HEK293T (cell line): ENCODE measurements around the gene SCMH1.

Source experiments
- ARNT ChIP-seq: fragments of 450-650 bp; IDR thresholded peaks from 2 replicates; pipeline ENCODE4 v1.6.1; 2017; ENCODE audit warnings: mild to moderate bottlenecking
- ELF4 ChIP-seq: fragments of 450-650 bp; IDR thresholded peaks from 2 replicates; pipeline ENCODE4 v1.6.1; 2017; ENCODE audit warnings: antibody characterized with exemption
- FOXA1 ChIP-seq: fragments of 450-650 bp; IDR thresholded peaks from 2 replicates; pipeline ENCODE4 v1.6.1; 2016; ENCODE audit warnings: mild to moderate bottlenecking
- FOXK2 ChIP-seq: fragments of 450-650 bp; IDR thresholded peaks from 2 replicates; pipeline ENCODE4 v1.6.1; 2016; ENCODE audit warnings: mild to moderate bottlenecking
- FOXM1 ChIP-seq: fragments of 450-650 bp; IDR thresholded peaks from 2 replicates; pipeline ENCODE4 v1.6.1; 2017; ENCODE audit warnings: mild to moderate bottlenecking, borderline replicate concordance
- HDGF ChIP-seq: fragments of 450-650 bp; IDR thresholded peaks from 2 replicates; pipeline ENCODE4 v1.6.1; 2017; ENCODE audit warnings: antibody characterized with exemption, borderline replicate concordance
- NFRKB ChIP-seq: fragments of 450-650 bp; IDR thresholded peaks from 2 replicates; pipeline ENCODE4 v1.6.1; 2016; ENCODE audit warnings: mild to moderate bottlenecking, moderate library complexity
- SUZ12 ChIP-seq: fragments of 450-650 bp; IDR thresholded peaks from 2 replicates; pipeline ENCODE4 v1.6.1; 2016; ENCODE audit warnings: mild to moderate bottlenecking
- TARDBP ChIP-seq: fragments of 450-650 bp; IDR thresholded peaks from 2 replicates; pipeline ENCODE4 v1.6.1; 2016
- ZNF384 ChIP-seq: fragments of 450-650 bp; IDR thresholded peaks from 2 replicates; pipeline ENCODE4 v1.6.1; 2016

DNA sequence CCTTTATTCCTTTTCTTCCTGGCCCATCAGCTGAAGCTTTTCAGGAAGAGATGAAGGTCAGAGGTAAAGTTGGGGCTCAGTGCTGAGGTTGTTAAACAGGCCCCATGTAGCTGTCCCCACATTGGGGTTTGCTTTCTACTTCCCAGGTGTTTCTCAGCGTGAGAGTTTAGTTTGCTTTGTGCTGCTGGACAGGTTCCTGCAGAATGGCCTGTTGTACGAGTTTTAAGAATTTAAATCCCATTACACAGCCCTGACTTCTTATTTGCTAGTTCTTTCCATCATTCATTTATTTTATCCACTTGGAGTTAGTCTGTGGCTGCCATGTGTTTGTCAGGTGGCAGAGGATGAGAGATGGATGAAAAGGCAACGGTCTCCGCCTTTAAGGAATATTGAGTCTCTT, 243.4 kb downstream of the SCMH1 start:
- TF ChIP-seq NFRKB (no peak), ARNT (no peak), SUZ12 (no peak), FOXM1 (no peak), FOXA1 (no peak), ELF4 (no peak), ZNF384 (no peak), FOXK2 (no peak), TARDBP (no peak), HDGF (no peak)
